Lung (tissue), 10 donors: ENCODE results near the gene POLR2J3. TPM values are rescaled to one million over a fixed set of nuclear protein-coding genes. Genes with fewer than 3 reads are reported as not detected.
"Not testable (repeated sequence)": the region's sequence is repeated elsewhere in the genome, so short reads cannot be mapped to it uniquely, and the experiment has no call there.

ENCODE experiments used
- ATAC-seq: fragments of 200-7000 bp; cut with Tn5 transposase; one replicate; pipeline ENCODE4 v1.9.1; 2020; ENCODE audit warnings: moderate number of reproducible peaks; ENCODE audit not compliant: insufficient read depth, low FRiP score
- DNase-seq, 3 donors: peaks; one replicate each; pipeline ENCODE4 v3.0.0-alpha.2; 2013 to 2017
- H3K27ac ChIP-seq, 2 donors: one replicate each; pipeline ENCODE4 v1.5.1; 2013; ENCODE audit warnings: mild to moderate bottlenecking in 2 of 2, moderate library complexity in 2 of 2, control low read depth in 1 of 2, inconsistent platforms in 1 of 2, low read depth in 1 of 2, low read length in 1 of 2
- H3K27me3 ChIP-seq, 3 donors: one replicate each; pipeline ENCODE4 v1.5.1; 2013; ENCODE audit warnings: low read length in 2 of 3; ENCODE audit not compliant: control insufficient read depth in 3 of 3, insufficient read depth in 3 of 3
- H3K36me3 ChIP-seq, 4 donors: one replicate each; pipeline ENCODE4 v1.5.1; 2013; ENCODE audit warnings: low read length in 4 of 4, mild to moderate bottlenecking in 1 of 4, moderate library complexity in 1 of 4; ENCODE audit not compliant: control insufficient read depth in 4 of 4, insufficient read depth in 4 of 4
- H3K4me1 ChIP-seq, 5 donors: one replicate each; pipeline ENCODE4 v1.5.1; 2013; ENCODE audit warnings: low read length in 5 of 5, mild to moderate bottlenecking in 2 of 5, moderate library complexity in 1 of 5; ENCODE audit not compliant: control insufficient read depth in 5 of 5, insufficient read depth in 5 of 5
- H3K4me3 ChIP-seq: one replicate; pipeline ENCODE4 v1.5.1; 2013; ENCODE audit warnings: mild to moderate bottlenecking, control low read depth, moderate library complexity
- H3K9ac ChIP-seq, 2 donors: one replicate each; pipeline ENCODE4 v1.5.1; 2013; ENCODE audit warnings: low read length in 2 of 2, control low read depth in 1 of 2; ENCODE audit not compliant: insufficient read depth in 1 of 2
- H3K9me3 ChIP-seq, 4 donors: one replicate each; pipeline ENCODE4 v1.5.1; 2013; ENCODE audit warnings: low read length in 3 of 4, mild to moderate bottlenecking in 1 of 4, moderate library complexity in 1 of 4; ENCODE audit not compliant: control insufficient read depth in 4 of 4, insufficient read depth in 3 of 4
- WGBS, 2 donors: extraction: QIAGEN DNeasy Blood & Tissue Kit; methylation state at CpG; one replicate each; pipeline ENCODE4 v1.1.7; 2013; 5-methylcytosine and 5-hydroxymethylcytosine counted together
- polyA plus RNA-seq, 2 donors: library from polyadenylated mRNA; stranded (reverse); fragments of 200-250 nt; gene quantifications; one replicate each; pipeline ENCODE4 v1.2.1, GENCODE V29; 2013
- total RNA-seq, 2 donors: library from RNA; depleted of rRNA in 1 of 2; stranded (reverse); fragments of >200 nt in 1 of 2; gene quantifications; one replicate each; pipeline ENCODE4 v1.2.1, GENCODE V29; 2014 to 2021
- donor health status: Bipolar disorder and iron deficiency.
- donor health status: healthy.
- donor health status: DM: yes; HTN: yes; CAD: no.

POLR2J3 gene
- total and polyA plus RNA-seq, 4 donors, result 34.5 to 126 (median 49.4) TPM

- not testable (repeated sequence) for H3K4me3 ChIP-seq, DNase-seq, H3K27me3 ChIP-seq, H3K36me3 ChIP-seq, H3K9me3 ChIP-seq, H3K27ac ChIP-seq, H3K9ac ChIP-seq, H3K4me1 ChIP-seq, ATAC-seq
- WGBS, 2 donors, result no CpG with 5 or more reads among the region's 1 CpG
Observed at GRCh38 chr7:102544372-102544771, 28.0 kb downstream of the POLR2J3 start.

- not testable (repeated sequence) for H3K4me3 ChIP-seq, H3K27me3 ChIP-seq, ATAC-seq, H3K4me1 ChIP-seq, H3K27ac ChIP-seq, H3K9me3 ChIP-seq, H3K9ac ChIP-seq, DNase-seq, H3K36me3 ChIP-seq
- WGBS, 2 donors, result no CpG with 5 or more reads among the region's 8 CpGs
Observed at GRCh38 chr7:102543596-102543995, 28.8 kb downstream of the POLR2J3 start, which contains the start of gene UPK3BL2. UPK3BL2 (minus strand) TSS chr7:102543696; CDS start chr7:102543636, 60 bp downstream.

GRCh38 chr7:102542771-102543170, 29.6 kb downstream of the POLR2J3 start:
- not testable (repeated sequence) for ATAC-seq, H3K27ac ChIP-seq, H3K36me3 ChIP-seq, H3K4me1 ChIP-seq, H3K9ac ChIP-seq, DNase-seq, H3K9me3 ChIP-seq, H3K4me3 ChIP-seq, H3K27me3 ChIP-seq
- WGBS, 2 donors, result 94 to 96% methylated on average over 7 of the region's 11 CpGs

GRCh38 chr7:102542083-102542482, 30.3 kb downstream of the POLR2J3 start:
- not testable (repeated sequence) for H3K4me1 ChIP-seq, H3K9me3 ChIP-seq, H3K27me3 ChIP-seq, H3K4me3 ChIP-seq, H3K9ac ChIP-seq, H3K36me3 ChIP-seq, ATAC-seq, H3K27ac ChIP-seq, DNase-seq
- 90 to 91% methylated on average over 4 of the region's 8 CpGs for WGBS, 2 donors

GRCh38 chr7:102540604-102541003, 31.8 kb downstream of the POLR2J3 start:
- not testable (repeated sequence) for H3K4me3 ChIP-seq, H3K27ac ChIP-seq, H3K9ac ChIP-seq, H3K27me3 ChIP-seq, H3K36me3 ChIP-seq, H3K9me3 ChIP-seq, DNase-seq, ATAC-seq, H3K4me1 ChIP-seq
- WGBS, 2 donors, result 94% methylated on average over 4 of the region's 6 CpGs

GRCh38 chr7:102535062-102535615, 37.2 kb downstream of the POLR2J3 start:
- H3K27ac ChIP-seq, ATAC-seq, H3K27me3 ChIP-seq, H3K4me1 ChIP-seq, DNase-seq, H3K9me3 ChIP-seq, H3K36me3 ChIP-seq, H3K9ac ChIP-seq, H3K4me3 ChIP-seq: not testable (repeated sequence)
- 35 to 74% methylated on average over 3 to 4 of the region's 8 CpGs for WGBS, 2 donors

GRCh38 chr7:102532127-102532526, 40.3 kb downstream of the POLR2J3 start:
- H3K27ac ChIP-seq, result not testable (repeated sequence)

GRCh38 chr7:102531583-102531982, 40.8 kb downstream of the POLR2J3 start:
- not testable (repeated sequence) for ATAC-seq, H3K27me3 ChIP-seq, H3K9ac ChIP-seq, H3K4me3 ChIP-seq, H3K4me1 ChIP-seq, H3K9me3 ChIP-seq, H3K36me3 ChIP-seq, DNase-seq, H3K27ac ChIP-seq
- WGBS, 2 donors, result no CpG with 5 or more reads among the region's 7 CpGs

More at GRCh38 chr7:102532127-102532526, 40.3 kb downstream of the POLR2J3 start:
- H3K4me1 ChIP-seq, H3K9me3 ChIP-seq, H3K27me3 ChIP-seq, DNase-seq, H3K36me3 ChIP-seq, H3K4me3 ChIP-seq, H3K9ac ChIP-seq, ATAC-seq: not testable (repeated sequence)
- 90 to 92% methylated on average over 1 to 2 of the region's 2 CpGs for WGBS, 2 donors
